Right atrium auricular region (tissue), 2 donors: ENCODE data around the gene PDZD8. TPM values are rescaled to one million over a fixed set of nuclear protein-coding genes. Genes with fewer than 3 reads are reported as not detected.
"Not testable (repeated sequence)": the region's sequence is repeated elsewhere in the genome, so short reads cannot be mapped to it uniquely, and the experiment has no call there.

Source experiments
- DNase-seq: peaks from one replicate; pipeline ENCODE4 v3.0.0-alpha.2; 2019; ENCODE audit warnings: low spot score
- H3K27ac ChIP-seq, 2 donors: fragments of 200-600 bp; sonication (generic); 1 replicate in 1 of 2; 2 replicates in 1 of 2; pipeline ENCODE4 v1.5.1; 2016 to 2019
- H3K27me3 ChIP-seq, 2 donors: fragments of 200-600 bp; sonication (generic); one replicate each; pipeline versions ENCODE4 v1.5.1 to v1.6.0; 2017 to 2019
- H3K36me3 ChIP-seq: fragments of 200-600 bp; sonication (generic); one replicate; pipeline ENCODE4 v1.5.1; 2016
- H3K4me1 ChIP-seq, 2 donors: fragments of 200-600 bp; sonication (generic); one replicate each; pipeline versions ENCODE4 v1.5.1 to v1.6.0; 2017 to 2019
- H3K4me3 ChIP-seq, 2 donors: fragments of 200-600 bp; sonication (generic); 1 replicate in 1 of 2; 2 replicates in 1 of 2; pipeline ENCODE4 v1.5.1; 2017 to 2019; ENCODE audit warnings: mild to moderate bottlenecking in 1 of 2, moderate library complexity in 1 of 2
- H3K9me3 ChIP-seq, 2 donors: fragments of 200-600 bp; sonication (generic); one replicate each; pipeline ENCODE4 v1.5.1; 2019
- total RNA-seq, 2 donors: library from RNA; depleted of rRNA; stranded (reverse); fragments of >200 nt; gene quantifications; one replicate each; pipeline ENCODE4 v1.1.0, GENCODE V29; 2016
- TF ChIP-seq, protein P1 (sequence below), 2 donors: fragments of 200-600 bp; sonication (generic); IDR thresholded peaks; one replicate each; pipeline ENCODE4 v1.5.1; 2019; ENCODE audit warnings: antibody characterized with exemption in 2 of 2

The PDZD8 gene
- total RNA-seq, 2 donors from 2014 or later: 17.7 to 29.4 TPM

DNA sequence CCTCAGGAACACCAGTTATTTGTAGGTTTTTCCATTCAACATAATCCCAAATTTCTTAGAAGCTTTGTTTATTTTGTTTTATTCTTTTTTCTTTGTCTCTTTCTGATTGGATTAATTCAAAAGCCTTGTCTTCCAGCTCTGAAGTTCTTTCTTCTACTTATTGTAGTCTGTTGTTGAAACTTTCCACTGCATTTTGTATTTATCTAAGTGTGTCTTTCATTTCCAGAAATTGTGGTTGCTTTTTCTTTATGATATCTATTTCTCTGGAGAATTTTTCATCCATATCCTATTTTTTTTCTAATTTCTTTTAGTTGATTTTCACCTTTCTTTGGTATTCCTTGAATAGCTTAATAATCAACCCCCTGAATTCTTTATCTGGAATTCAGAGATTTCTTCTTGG lies 75.8 kb downstream of the PDZD8 start:
- no peaks in the 10 kb centered on the region for H3K36me3 ChIP-seq
- no peaks in the 10 kb centered on the region for H3K27me3 ChIP-seq
- TF ChIP-seq, protein P1, sequence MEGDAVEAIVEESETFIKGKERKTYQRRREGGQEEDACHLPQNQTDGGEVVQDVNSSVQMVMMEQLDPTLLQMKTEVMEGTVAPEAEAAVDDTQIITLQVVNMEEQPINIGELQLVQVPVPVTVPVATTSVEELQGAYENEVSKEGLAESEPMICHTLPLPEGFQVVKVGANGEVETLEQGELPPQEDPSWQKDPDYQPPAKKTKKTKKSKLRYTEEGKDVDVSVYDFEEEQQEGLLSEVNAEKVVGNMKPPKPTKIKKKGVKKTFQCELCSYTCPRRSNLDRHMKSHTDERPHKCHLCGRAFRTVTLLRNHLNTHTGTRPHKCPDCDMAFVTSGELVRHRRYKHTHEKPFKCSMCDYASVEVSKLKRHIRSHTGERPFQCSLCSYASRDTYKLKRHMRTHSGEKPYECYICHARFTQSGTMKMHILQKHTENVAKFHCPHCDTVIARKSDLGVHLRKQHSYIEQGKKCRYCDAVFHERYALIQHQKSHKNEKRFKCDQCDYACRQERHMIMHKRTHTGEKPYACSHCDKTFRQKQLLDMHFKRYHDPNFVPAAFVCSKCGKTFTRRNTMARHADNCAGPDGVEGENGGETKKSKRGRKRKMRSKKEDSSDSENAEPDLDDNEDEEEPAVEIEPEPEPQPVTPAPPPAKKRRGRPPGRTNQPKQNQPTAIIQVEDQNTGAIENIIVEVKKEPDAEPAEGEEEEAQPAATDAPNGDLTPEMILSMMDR (IDR thresholded peaks at IDR 0.05): no peak
- no peaks in the 10 kb centered on the region for H3K9me3 ChIP-seq
- no peak for DNase-seq
- H3K27ac ChIP-seq: no peak overlapping the region
- no peak overlapping the region for H3K4me3 ChIP-seq
- no peaks in the 10 kb centered on the region for H3K4me1 ChIP-seq

DNA sequence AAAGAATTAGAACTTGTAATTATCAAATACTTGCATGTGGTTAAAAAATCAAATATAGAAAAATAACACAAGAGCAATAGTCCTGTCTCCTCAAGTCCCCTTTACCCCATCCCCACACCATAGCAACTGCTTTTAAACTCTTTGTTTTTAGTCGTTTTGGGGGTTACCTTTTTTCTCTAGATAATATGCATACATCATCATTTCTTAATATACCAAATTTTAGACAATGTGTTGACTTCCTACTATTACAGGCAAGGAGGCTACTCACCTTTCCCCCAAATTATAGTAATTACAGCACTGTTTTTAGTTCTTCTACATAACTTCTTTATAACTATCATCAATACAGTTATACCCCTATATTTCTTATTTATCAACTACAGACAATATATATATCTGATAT lies 77.0 kb downstream of the PDZD8 start:
- Histone ChIP-seq H3K4me3 (no peak overlapping the region), H3K27me3 (no peaks in the 10 kb centered on the region), H3K4me1 (no peaks in the 10 kb centered on the region), H3K27ac (no peak overlapping the region), H3K9me3 (no peaks in the 10 kb centered on the region), H3K36me3 (no peaks in the 10 kb centered on the region)
- TF ChIP-seq, protein P1 (IDR thresholded peaks at IDR 0.05): no peak
- no peak for DNase-seq

DNA sequence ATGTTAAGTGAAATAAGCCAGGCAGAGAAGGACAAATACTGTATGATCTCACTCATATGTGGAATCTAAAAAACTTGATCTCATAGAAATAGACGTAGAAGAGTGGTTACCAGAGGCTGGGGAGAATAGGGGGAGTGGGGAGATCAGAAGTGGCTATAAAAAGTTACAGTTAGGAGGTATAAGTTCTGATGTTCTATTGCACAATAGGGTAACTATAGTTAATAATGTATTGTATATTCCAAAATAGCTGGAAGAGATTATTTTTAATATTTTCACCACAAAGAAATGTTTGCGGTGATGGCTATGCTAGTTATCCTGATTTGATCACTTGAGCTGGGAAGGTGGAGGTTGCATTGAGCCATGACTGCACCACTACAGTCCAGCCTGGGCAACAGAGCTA lies 80.5 kb downstream of the PDZD8 start:
- Histone ChIP-seq H3K4me3 (no peak overlapping the region), H3K4me1 (no peaks in the 10 kb centered on the region), H3K36me3 (no peaks in the 10 kb centered on the region), H3K9me3 (no peaks in the 10 kb centered on the region), H3K27me3 (no peaks in the 10 kb centered on the region), H3K27ac (no peak overlapping the region)
- no peak for DNase-seq
- TF ChIP-seq, protein P1 (IDR thresholded peaks at IDR 0.05): no peak

DNA sequence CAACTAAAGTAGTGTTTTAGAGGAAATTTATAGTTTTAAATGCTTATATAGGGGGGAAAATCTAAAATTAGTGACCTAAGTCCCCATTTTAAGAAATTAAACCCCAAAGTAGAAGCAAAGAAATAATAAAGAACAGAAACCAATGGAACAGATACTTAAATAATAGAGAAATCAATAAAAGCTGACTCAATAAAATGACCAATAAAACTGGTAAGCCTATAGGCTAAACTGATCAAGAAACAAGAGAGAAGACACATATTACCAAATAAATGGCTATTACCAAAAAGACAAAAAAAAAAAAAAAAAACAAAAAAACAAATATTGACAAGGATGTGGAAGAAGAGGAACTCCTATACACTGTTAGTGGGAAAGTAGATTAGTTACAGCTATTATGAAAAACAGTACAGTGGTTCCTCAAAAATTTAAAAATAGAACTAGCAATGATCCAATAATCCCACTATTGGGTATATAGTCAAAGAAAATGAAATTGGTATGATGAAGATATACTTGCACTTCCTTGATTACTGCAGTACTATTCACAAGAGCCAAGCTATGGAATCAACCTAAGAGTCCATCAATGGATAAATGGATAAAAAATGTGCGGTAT lies 81.1 kb downstream of the PDZD8 start:
- peaks cover 6% of the 10 kb centered on the region for H3K36me3 ChIP-seq
- no peak for DNase-seq
- TF ChIP-seq, protein P1 (IDR thresholded peaks at IDR 0.05): no peak
- no peaks in the 10 kb centered on the region for H3K4me1 ChIP-seq
- H3K27me3 ChIP-seq: no peaks in the 10 kb centered on the region
- no peak overlapping the region for H3K27ac ChIP-seq
- no peak overlapping the region for H3K4me3 ChIP-seq
- H3K9me3 ChIP-seq: no peaks in the 10 kb centered on the region

DNA sequence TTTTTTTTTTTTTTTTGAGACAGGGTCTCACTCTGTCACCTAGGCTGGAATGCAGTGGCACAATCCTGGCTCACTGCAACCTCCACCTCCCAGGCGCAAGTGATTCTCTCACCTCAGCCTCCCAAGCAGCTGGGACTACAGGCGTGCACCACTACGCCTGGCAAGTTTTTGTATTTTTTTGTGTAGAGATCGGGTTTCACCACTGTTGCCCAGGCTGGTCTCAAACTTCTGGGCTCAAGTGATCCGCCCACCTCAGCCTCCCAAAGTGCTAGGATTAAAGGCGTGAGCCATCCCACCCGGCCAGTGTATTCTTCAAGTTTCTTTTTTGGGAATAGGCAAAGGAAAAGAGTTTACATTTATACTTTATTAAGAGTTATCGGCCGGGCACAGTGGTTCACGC lies 84.4 kb downstream of the PDZD8 start:
- H3K27me3 ChIP-seq, H3K27ac ChIP-seq, DNase-seq, H3K9me3 ChIP-seq, H3K4me1 ChIP-seq, H3K4me3 ChIP-seq, H3K36me3 ChIP-seq: not testable (repeated sequence)

DNA sequence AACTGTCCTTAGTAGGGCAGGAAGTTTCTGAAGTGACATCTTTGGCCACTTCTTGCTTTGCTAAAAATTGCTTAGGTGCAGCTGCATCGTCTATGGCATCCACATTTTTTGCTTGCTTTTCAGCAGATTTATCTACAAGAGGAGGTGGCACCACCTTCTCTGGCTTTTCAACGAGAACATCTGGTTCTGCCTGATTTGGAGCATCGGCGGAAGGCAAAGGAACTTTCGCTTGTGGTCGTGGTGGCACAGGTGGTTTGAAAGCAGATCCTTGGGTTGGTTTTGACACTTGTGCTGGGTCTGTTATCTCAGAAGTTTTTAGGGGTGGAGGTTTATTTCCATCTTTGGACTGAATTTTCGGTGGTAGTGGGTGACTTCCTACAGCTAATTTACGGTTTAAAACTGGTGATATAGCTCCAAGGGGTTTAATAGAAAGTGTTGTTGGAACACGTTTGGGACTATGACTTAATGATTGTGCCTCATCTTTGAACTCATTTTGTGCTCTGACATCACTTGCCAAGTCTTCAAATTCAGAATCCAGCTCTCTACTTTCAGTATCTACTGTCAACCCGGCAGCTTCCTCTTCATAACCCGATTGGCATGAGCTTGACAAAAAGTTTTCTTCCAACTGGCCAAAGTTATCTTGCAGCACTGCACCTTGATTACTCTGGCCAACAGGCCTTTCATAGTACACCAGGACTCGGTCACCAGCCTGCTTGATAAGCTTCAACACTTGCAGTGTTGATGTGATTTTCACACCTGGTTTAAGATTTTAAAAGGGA lies 90.3 kb downstream of the PDZD8 start:
- Histone ChIP-seq H3K27ac (no peak overlapping the region), H3K4me1 (no peaks in the 10 kb centered on the region), H3K36me3 (peaks cover 17% of the 10 kb centered on the region), H3K27me3 (no peaks in the 10 kb centered on the region), H3K9me3 (no peaks in the 10 kb centered on the region), H3K4me3 (no peak overlapping the region)
- DNase-seq: no peak
- TF ChIP-seq, protein P1 (IDR thresholded peaks at IDR 0.05): no peak
